T-helper 17 cell (primary cell): ENCODE measurements around the gene USP34. TPM values are rescaled to one million over a fixed set of nuclear protein-coding genes. Genes with fewer than 3 reads are reported as not detected.

Source experiments
- ATAC-seq: fragments of 150-1000 bp; cut with Tn5 transposase; 2 replicates; pipeline ENCODE4 v1.10.0; 2021; ENCODE audit warnings: mild to moderate bottlenecking, moderate library complexity
- DNase-seq, 3 donors: peaks; one replicate each; pipeline versions ENCODE4 v3.0.0 to v3.0.0-alpha.2; 2020 to 2021
- H3K9me3 ChIP-seq: one replicate; pipeline ENCODE4 v1.7.0; 2013; ENCODE audit warnings: low read length, mild to moderate bottlenecking; ENCODE audit not compliant: control insufficient read depth, poor library complexity, severe bottlenecking
- H3K27ac Mint-ChIP-seq: one replicate; pipeline ENCODE4 v1.8.0; 2022; ENCODE audit warnings: mild to moderate bottlenecking, moderate library complexity, mixed read lengths
- H3K27me3 Mint-ChIP-seq: one replicate; pipeline ENCODE4 v1.8.0; 2022; ENCODE audit warnings: mixed read lengths
- H3K36me3 Mint-ChIP-seq: one replicate; pipeline ENCODE4 v1.8.0; 2022; ENCODE audit warnings: low read depth, mixed read lengths
- H3K4me1 Mint-ChIP-seq: one replicate; pipeline ENCODE4 v1.8.0; 2022; ENCODE audit warnings: mild to moderate bottlenecking, mixed read lengths
- H3K4me3 Mint-ChIP-seq: one replicate; pipeline ENCODE4 v1.8.0; 2022; ENCODE audit warnings: mild to moderate bottlenecking, moderate library complexity, mixed read lengths
- total RNA-seq, 4 donors: library from RNA in 2 of 4; stranded (reverse) in 2 of 4; gene quantifications; one replicate each; pipeline ENCODE4 v1.2.3 and lab custom pipeline; 2022 to 2026

The USP34 gene
- total RNA-seq, 2 donors from 2014 or later, result 148 to 170 TPM

- DNase-seq (no peak), ATAC-seq (no peak)
- Mint-ChIP-seq H3K36me3 (peaks cover 13% of the 10 kb centered on the region), H3K27ac (peak overlapping the region; percentile 84), H3K4me1 (peaks cover 53% of the 10 kb centered on the region), H3K27me3 (no peaks in the 10 kb centered on the region), H3K4me3 (no peak overlapping the region)
- H3K9me3 ChIP-seq, result no peaks in the 10 kb centered on the region
These were observed 288.9 kb downstream of the USP34 start for GRCh38 chr2:61182059-61182383.

- Mint-ChIP-seq H3K27ac (no peak overlapping the region), H3K4me3 (no peak overlapping the region), H3K27me3 (no peaks in the 10 kb centered on the region), H3K36me3 (peaks cover 13% of the 10 kb centered on the region), H3K4me1 (peaks cover 55% of the 10 kb centered on the region)
- DNase-seq, result no peak
- ATAC-seq, result no peak
- H3K9me3 ChIP-seq, result no peaks in the 10 kb centered on the region
These were observed 289.4 kb downstream of the USP34 start for GRCh38 chr2:61181382-61182058.

DNA sequence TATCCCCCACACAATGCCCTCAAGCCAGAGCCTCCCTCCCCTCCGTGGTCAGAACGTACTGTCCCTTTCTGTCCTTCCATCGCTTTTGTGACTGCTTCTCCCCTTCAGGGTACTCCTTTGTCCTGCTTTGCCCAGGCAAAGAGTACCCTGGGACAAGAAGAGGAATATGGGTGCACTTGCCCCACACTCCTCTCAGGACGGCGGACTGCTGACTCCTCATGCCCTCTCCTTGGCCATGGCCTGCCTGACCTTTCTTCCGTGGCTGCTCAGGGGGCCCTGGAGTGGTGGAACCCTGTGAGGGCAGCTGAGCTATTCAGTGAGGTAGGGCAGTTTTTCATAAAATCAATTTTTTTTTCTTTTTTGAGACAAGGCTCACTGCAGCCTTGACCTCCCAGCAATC is 290.2 kb downstream of the USP34 start:
- Mint-ChIP-seq H3K4me1 (peaks cover 58% of the 10 kb centered on the region), H3K27me3 (no peaks in the 10 kb centered on the region), H3K36me3 (peaks cover 13% of the 10 kb centered on the region), H3K27ac (peak overlapping the region; percentile 94), H3K4me3 (peak overlapping the region; percentile 90)
- DNase-seq (no peak), ATAC-seq (no peak)
- no peaks in the 10 kb centered on the region for H3K9me3 ChIP-seq

GRCh38 chr2:61179701-61180639 is 290.9 kb downstream of the USP34 start:
- DNase-seq (no peak), ATAC-seq (no peak)
- Mint-ChIP-seq H3K36me3 (peaks cover 9% of the 10 kb centered on the region), H3K4me1 (peaks cover 60% of the 10 kb centered on the region), H3K27ac (peak overlapping the region; percentile 94), H3K27me3 (no peaks in the 10 kb centered on the region), H3K4me3 (peak overlapping the region; percentile 90)
- no peaks in the 10 kb centered on the region for H3K9me3 ChIP-seq

DNA sequence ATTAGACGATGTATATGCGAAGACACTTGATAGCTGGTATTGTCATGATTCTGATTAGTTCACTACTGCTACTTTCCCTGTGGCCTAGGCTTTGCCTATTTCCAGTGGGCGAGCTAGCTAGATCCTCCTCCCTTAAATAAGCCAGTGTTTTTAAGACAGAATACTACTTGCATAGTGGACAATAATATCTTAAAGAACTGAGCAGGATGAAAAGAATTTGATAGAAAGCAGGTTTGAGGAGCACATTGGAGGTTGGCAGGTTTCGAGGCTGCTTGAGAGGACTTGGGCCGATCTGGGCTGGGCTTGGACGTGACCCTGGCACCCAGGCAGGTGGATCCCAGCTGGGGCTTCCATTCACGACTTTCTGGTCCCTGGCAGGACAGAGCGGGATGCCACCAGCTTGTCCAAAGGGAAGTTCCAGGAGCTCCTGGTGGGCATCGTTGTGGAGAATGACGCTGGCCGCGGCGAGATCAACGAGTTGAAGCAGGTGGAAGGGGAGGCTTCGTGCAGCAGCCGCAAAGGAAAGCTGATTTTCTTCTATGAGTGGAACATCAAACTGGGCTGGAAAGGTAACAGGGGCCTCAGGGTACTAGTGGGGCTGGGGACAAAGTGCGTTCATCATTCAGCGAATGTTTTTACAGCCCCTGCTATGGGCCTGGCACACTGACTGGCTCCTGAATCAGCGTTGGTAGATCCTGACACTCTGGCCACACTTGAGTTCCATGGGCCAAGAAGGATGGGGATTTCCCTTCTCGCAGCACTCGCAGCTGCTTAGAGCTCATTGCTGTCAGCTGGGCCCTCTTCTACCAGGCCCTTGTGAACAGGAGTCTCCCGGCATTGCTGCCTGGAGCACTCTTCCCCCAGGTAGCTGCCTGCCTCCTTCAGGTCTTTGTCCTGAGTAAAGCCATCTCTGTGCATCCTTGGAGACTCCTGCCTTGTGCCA is 292.0 kb downstream of the USP34 start:
- no peaks in the 10 kb centered on the region for H3K9me3 ChIP-seq
- H3K36me3 Mint-ChIP-seq, result peaks cover 8% of the 10 kb centered on the region
- no peak for DNase-seq
- no peak for ATAC-seq
- H3K4me1 Mint-ChIP-seq, result peaks cover 59% of the 10 kb centered on the region
- H3K4me3 Mint-ChIP-seq, result peak overlapping the region; percentile 90
- no peaks in the 10 kb centered on the region for H3K27me3 Mint-ChIP-seq
- H3K27ac Mint-ChIP-seq, result peak overlapping the region; percentile 94

DNA sequence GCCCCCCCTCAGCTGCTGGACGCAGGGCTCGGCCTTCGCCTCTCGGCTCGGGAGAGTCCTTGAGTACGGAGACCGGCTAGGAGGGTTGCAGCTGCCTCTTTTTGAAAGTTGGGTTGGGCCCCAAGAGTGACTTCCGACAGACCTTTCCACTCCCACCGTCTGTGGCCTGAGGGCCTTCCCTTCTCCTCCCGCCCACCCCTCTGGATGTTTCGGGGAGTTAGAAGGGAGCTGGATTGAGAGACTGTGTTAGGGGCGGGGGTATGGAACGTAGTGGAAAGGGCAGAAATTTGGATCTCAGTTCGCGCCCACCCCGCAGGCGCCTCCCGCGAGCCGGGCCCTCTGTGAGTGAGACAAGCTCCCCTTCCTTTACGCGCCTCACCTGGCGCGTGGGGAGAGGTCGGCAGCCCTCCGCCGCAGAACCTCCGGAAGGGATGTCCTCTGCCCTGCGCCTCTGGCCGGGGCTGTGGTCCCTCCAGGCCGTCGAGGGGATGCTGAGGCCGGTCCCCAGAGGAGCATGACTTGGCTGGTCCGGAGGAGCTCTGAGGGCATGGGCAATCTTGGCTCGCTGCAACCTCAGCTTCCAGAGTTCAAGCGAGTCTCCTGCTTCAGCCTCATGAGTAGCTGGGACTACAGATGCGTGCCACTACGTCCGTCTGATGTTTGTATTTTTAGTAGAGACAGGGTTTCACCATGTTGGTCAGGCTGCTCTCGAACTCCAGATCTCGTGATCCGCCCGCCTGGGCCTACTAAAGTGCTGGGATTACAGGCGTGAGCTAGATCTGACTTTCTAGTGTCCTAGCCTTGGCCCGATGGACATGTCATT is 292.9 kb downstream of the USP34 start:
- ATAC-seq (peak; percentile 29), DNase-seq (peak; percentile 20 to 28 (median 27))
- Mint-ChIP-seq H3K27me3 (no peaks in the 10 kb centered on the region), H3K27ac (peak overlapping the region; percentile 94), H3K4me3 (peak overlapping the region; percentile 90), H3K4me1 (peaks cover 52% of the 10 kb centered on the region), H3K36me3 (peaks cover 2% of the 10 kb centered on the region)
- H3K9me3 ChIP-seq, result no peaks in the 10 kb centered on the region

- DNase-seq, result peak; percentile 89 to 98 (median 95)
- H3K27me3 Mint-ChIP-seq, result no peaks in the 10 kb centered on the region
- peak; percentile 89 for ATAC-seq
- H3K9me3 ChIP-seq, result no peaks in the 10 kb centered on the region
- H3K4me1 Mint-ChIP-seq, result peaks cover 47% of the 10 kb centered on the region
- no peaks in the 10 kb centered on the region for H3K36me3 Mint-ChIP-seq
- H3K4me3 Mint-ChIP-seq, result peak overlapping the region; percentile 93
- H3K27ac Mint-ChIP-seq, result peak overlapping the region; percentile 94
These were observed 293.8 kb downstream of the USP34 start for GRCh38 chr2:61176755-61177726.

- no peaks in the 10 kb centered on the region for H3K36me3 Mint-ChIP-seq
- DNase-seq (no peak), ATAC-seq (no peak)
- peak overlapping the region; percentile 93 for H3K4me3 Mint-ChIP-seq
- H3K4me1 Mint-ChIP-seq, result peaks cover 36% of the 10 kb centered on the region
- no peak overlapping the region for H3K27ac Mint-ChIP-seq
- H3K9me3 ChIP-seq, result no peaks in the 10 kb centered on the region
- H3K27me3 Mint-ChIP-seq, result no peaks in the 10 kb centered on the region
These were observed 295.9 kb downstream of the USP34 start for GRCh38 chr2:61175036-61175435.

DNA sequence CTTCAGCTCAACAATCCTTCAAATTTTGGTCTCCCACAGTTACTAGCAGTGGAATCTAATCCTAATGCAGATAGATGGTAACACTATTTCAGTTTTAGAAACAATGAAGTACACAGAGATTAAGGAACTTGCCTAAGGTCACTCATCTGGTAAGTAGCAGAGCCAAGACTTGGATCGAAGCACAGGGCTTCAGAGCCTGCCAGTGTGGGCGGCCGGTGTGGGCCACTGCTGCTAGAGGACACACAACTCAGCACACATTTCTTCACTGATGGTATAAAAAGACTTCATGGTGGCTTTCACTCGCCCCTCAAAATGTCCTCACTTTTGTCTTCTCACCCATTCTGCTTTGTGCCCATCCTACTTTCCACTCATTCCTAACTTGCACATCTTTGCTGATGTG is 297.8 kb downstream of the USP34 start:
- H3K4me1 Mint-ChIP-seq, result peaks cover 19% of the 10 kb centered on the region
- peak overlapping the region; percentile 53 for H3K27ac Mint-ChIP-seq
- DNase-seq (no peak), ATAC-seq (no peak)
- H3K4me3 Mint-ChIP-seq, result no peak overlapping the region
- H3K9me3 ChIP-seq, result no peaks in the 10 kb centered on the region
- no peaks in the 10 kb centered on the region for H3K27me3 Mint-ChIP-seq
- no peaks in the 10 kb centered on the region for H3K36me3 Mint-ChIP-seq

- ATAC-seq (no peak), DNase-seq (no peak)
- H3K4me1 Mint-ChIP-seq, result peaks cover 17% of the 10 kb centered on the region
- no peak overlapping the region for H3K4me3 Mint-ChIP-seq
- H3K9me3 ChIP-seq, result no peaks in the 10 kb centered on the region
- no peak overlapping the region for H3K27ac Mint-ChIP-seq
- no peaks in the 10 kb centered on the region for H3K27me3 Mint-ChIP-seq
- H3K36me3 Mint-ChIP-seq, result no peaks in the 10 kb centered on the region
These were observed 298.2 kb downstream of the USP34 start for GRCh38 chr2:61172671-61173070.

DNA sequence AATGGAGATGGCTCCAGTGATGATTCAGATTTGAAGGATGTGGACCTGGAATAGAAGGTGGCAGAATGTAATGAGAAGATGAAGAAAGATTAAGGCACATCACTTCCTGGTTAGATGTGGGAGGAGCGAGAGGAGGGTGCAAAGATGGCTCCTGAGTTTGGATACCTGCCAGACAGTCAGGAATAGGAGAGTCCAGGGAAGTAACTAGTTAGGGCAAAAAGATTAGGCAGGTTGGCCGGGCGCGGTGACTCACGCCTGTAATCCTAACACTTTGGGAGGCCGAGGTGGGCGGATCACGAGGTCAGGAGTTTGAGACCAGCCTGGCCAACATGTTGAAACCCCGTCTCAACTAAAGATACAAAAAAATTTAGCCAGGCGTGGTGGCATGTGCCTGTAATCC is 303.3 kb downstream of the USP34 start:
- H3K27ac Mint-ChIP-seq, result no peak overlapping the region

More for the DNA sequence above, 303.3 kb downstream of the USP34 start:
- peaks cover 15% of the 10 kb centered on the region for H3K36me3 Mint-ChIP-seq
- H3K4me3 Mint-ChIP-seq, result no peak overlapping the region
- H3K27me3 Mint-ChIP-seq, result no peaks in the 10 kb centered on the region
- no peaks in the 10 kb centered on the region for H3K9me3 ChIP-seq
- DNase-seq (no peak), ATAC-seq (no peak)
- H3K4me1 Mint-ChIP-seq, result peaks cover 8% of the 10 kb centered on the region
